Endothelial cell of umbilical vein (primary cell): ENCODE measurements around the gene TNFRSF14. TPM values are rescaled to one million over a fixed set of nuclear protein-coding genes. Genes with fewer than 3 reads are reported as not detected.

Experiments
- BruUV-seq: library from RNA; stranded (reverse); fragments of 400-500 nt; replicated peaks from 2 replicates; lab custom pipeline; 2021; lab: Mats Ljungman, UMichigan
- CTCF ChIA-PET: fragments of 300-600, 350-600 bp; sonication (Branson Sonifier 250); formaldehyde crosslinking; loops from one replicate; lab custom pipeline; 2021; ENCODE audit warnings: antibody characterized with exemption, inconsistent platforms; lab: Charles Lee
- POLR2A ChIA-PET: fragments of 300-600, 350-600 bp; sonication (Branson Sonifier 250); formaldehyde crosslinking; loops from one replicate; lab custom pipeline; 2021; ENCODE audit warnings: antibody characterized with exemption, inconsistent platforms; lab: Charles Lee
- DNase-seq: peaks from one replicate; pipeline ENCODE4 v3.0.0-alpha.2; 2011; ENCODE audit warnings: low read depth, low spot score
- FAIRE-seq: peaks from 2 replicates; lab custom pipeline; 2011; peaks lifted over from hg19 to GRCh38; lab: Jason Lieb, UNC
- H2AFZ ChIP-seq: 2 replicates; pipeline ENCODE4 v1.6.0; 2012; ENCODE audit warnings: low read depth, low read length, control low read depth, inconsistent platforms
- H3K27ac ChIP-seq: 2 replicates; pipeline ENCODE4 v1.5.1; 2011; ENCODE audit warnings: low read depth, mild to moderate bottlenecking, control low read depth, low read length, moderate library complexity; ENCODE audit not compliant: insufficient read depth
- H3K27me3 ChIP-seq, 2 experiments: 2 replicates each; pipeline versions ENCODE4 v1.6.0 to v1.6.1; 2011; ENCODE audit warnings: low read length in 2 of 2, mixed read lengths in 1 of 2; ENCODE audit not compliant: control insufficient read depth in 2 of 2, insufficient read depth in 2 of 2
- H3K36me3 ChIP-seq, 2 experiments: 2 replicates in 1 of 2; 3 replicates in 1 of 2; pipeline ENCODE4 v1.5.1; 2011; ENCODE audit warnings: low read length in 2 of 2, mild to moderate bottlenecking in 1 of 2, moderate library complexity in 1 of 2; ENCODE audit not compliant: control insufficient read depth in 2 of 2, insufficient read depth in 2 of 2; ENCODE audit errors: extremely low read depth in 1 of 2
- H3K4me1 ChIP-seq: 3 replicates; pipeline ENCODE4 v1.5.1; 2011; ENCODE audit warnings: mild to moderate bottlenecking, low read length; ENCODE audit not compliant: control insufficient read depth, insufficient read depth; ENCODE audit errors: extremely low read depth
- H3K4me2 ChIP-seq: 2 replicates; pipeline ENCODE4 v1.6.1; 2011; ENCODE audit warnings: low read length, control low read depth, mixed read lengths; ENCODE audit not compliant: insufficient read depth
- H3K4me3 ChIP-seq, 3 experiments: fragments of 200-600 bp in 1 of 3; sonication (generic), shearing (Covaris generic) in 1 of 3; replicated peaks in 1 of 3; 2 replicates each; pipeline ENCODE4 v1.5.1; 2011 to 2016; ENCODE audit warnings: control low read depth in 3 of 3, low read length in 3 of 3, mild to moderate bottlenecking in 2 of 3, inconsistent platforms in 1 of 3, low read depth in 1 of 3, moderate library complexity in 1 of 3; ENCODE audit not compliant: insufficient read depth in 1 of 3
- H3K79me2 ChIP-seq: 2 replicates; pipeline ENCODE4 v1.6.0; 2012; ENCODE audit warnings: low read length, inconsistent platforms; ENCODE audit not compliant: control insufficient read depth, insufficient read depth
- H3K9ac ChIP-seq: replicated peaks from 2 replicates; pipeline ENCODE3; 2011; ENCODE audit warnings: low read length, control low read depth; ENCODE audit not compliant: insufficient read depth; ENCODE audit errors: extremely low read depth
- H3K9me1 ChIP-seq: replicated peaks from 3 replicates; pipeline ENCODE4 v1.6.0; 2011; ENCODE audit warnings: mild to moderate bottlenecking, low read length; ENCODE audit not compliant: control insufficient read depth, insufficient read depth; ENCODE audit errors: extremely low read depth
- H3K9me3 ChIP-seq: replicated peaks from 2 replicates; pipeline ENCODE4 v1.5.1; 2012; ENCODE audit warnings: low read length, inconsistent platforms; ENCODE audit not compliant: control insufficient read depth, insufficient read depth
- H4K20me1 ChIP-seq: replicated peaks from 2 replicates; pipeline ENCODE3; 2011; ENCODE audit warnings: mild to moderate bottlenecking, low read length; ENCODE audit not compliant: control insufficient read depth, insufficient read depth; ENCODE audit errors: extremely low read depth
- EZH2 ChIP-seq: IDR thresholded peaks from 2 replicates; pipeline ENCODE4 v1.6.1; 2012; ENCODE audit warnings: borderline replicate concordance, low read depth, mild to moderate bottlenecking, moderate library complexity, low read length, inconsistent platforms; ENCODE audit not compliant: severe bottlenecking
- FOS ChIP-seq: IDR thresholded peaks from 2 replicates; pipeline ENCODE4 v1.6.1; 2011; ENCODE audit warnings: mild to moderate bottlenecking, low read length, moderate library complexity, borderline replicate concordance; ENCODE audit not compliant: insufficient read depth
- GATA2 ChIP-seq: IDR thresholded peaks from 2 replicates; pipeline ENCODE4 v1.7.0; 2011; ENCODE audit warnings: low read depth, mild to moderate bottlenecking, moderate library complexity, mixed read lengths, low read length; ENCODE audit not compliant: insufficient read length, insufficient read depth
- JUN ChIP-seq: IDR thresholded peaks from 2 replicates; pipeline ENCODE4 v1.6.1; 2011; ENCODE audit warnings: borderline replicate concordance, low read depth; ENCODE audit not compliant: insufficient read length, insufficient read depth
- MAX ChIP-seq: IDR thresholded peaks from 2 replicates; pipeline ENCODE4 v1.6.1; 2011; ENCODE audit not compliant: insufficient read depth, insufficient read length
- MYC ChIP-seq: IDR thresholded peaks from one replicate; pipeline ENCODE4 v1.6.1; 2011; ENCODE audit warnings: mild to moderate bottlenecking, low read depth, low read length
- POLR2A ChIP-seq: IDR thresholded peaks from 2 replicates; pipeline ENCODE4 v1.6.1; 2012; ENCODE audit warnings: low read depth, mild to moderate bottlenecking, control low read depth, low read length
- POLR2AphosphoS5 ChIP-seq: IDR thresholded peaks from 2 replicates; pipeline ENCODE4 v1.6.1; 2012; ENCODE audit warnings: low read depth, mild to moderate bottlenecking, control low read depth, low read length, moderate library complexity; ENCODE audit not compliant: insufficient read depth
- dilution Hi-C: fragments of 300-500 bp; cut with MboI; formaldehyde crosslinking; loops from one replicate; pipeline ENCODE4 v1.15.0; 2019; ENCODE audit warnings: low sequenced_read_pairs; ENCODE audit not compliant: extremely low pct_ligation_motif_present
- intact Hi-C: fragments of 100-400 bp; cut with micrococcal nuclease; formaldehyde crosslinking; loops from one replicate; pipeline ENCODE4 v1.10.0; 2022
- polyA plus RNA-seq, 4 experiments: library from polyadenylated mRNA; depleted of rRNA in 3 of 4; stranded (reverse) in 3 of 4; unstranded in 1 of 4; fragments of >200 nt; gene quantifications; 2 replicates each; pipeline versions ENCODE4 v1.2.1 to v1.2.3, GENCODE V29; 2011 to 2012; ENCODE audit warnings: missing spikeins in 1 of 4
- total RNA-seq: library from RNA; stranded (reverse); gene quantifications from 2 replicates; pipeline ENCODE4 v1.2.3, GENCODE V29; 2021
- TF ChIP-seq, protein P1 (sequence below), 2 donors: IDR thresholded peaks; 1 replicate in 1 of 2; 2 replicates in 1 of 2; pipeline ENCODE4 v1.5.1; 2011; ENCODE audit warnings: low read length in 2 of 2, mild to moderate bottlenecking in 2 of 2, moderate library complexity in 2 of 2, control low read depth in 1 of 2, inconsistent platforms in 1 of 2, low read depth in 1 of 2; ENCODE audit not compliant: insufficient read depth in 1 of 2; ENCODE audit errors: extremely low read depth in 1 of 2

TNFRSF14 gene
- total and polyA plus RNA-seq, 2 donors (not counting 3 experiments of a cell fraction or from before 2014, with no cell fraction given): 40.9 to 49.4 TPM

- intact Hi-C loops: no loop called here
- Histone ChIP-seq H3K79me2 (peaks cover 5% of the 10 kb centered on the region), H3K36me3 (no peaks in the 10 kb centered on the region), H3K27me3 (no peaks in the 10 kb centered on the region), H4K20me1 (no peaks in the 10 kb centered on the region), H2AFZ (no peak overlapping the region), H3K4me3 (no peak overlapping the region), H3K4me2 (no peak overlapping the region), H3K9me1 (no peaks in the 10 kb centered on the region), H3K9ac (no peak overlapping the region), H3K9me3 (no peaks in the 10 kb centered on the region), H3K27ac (no peak overlapping the region), H3K4me1 (peaks cover 28% of the 10 kb centered on the region)
- FAIRE-seq: no peak
- CTCF ChIA-PET: interaction anchor here (0.8 to 1.5 kb wide), 2 partner anchors 22 to 36 kb away, joined by 3 read pairs; no protein-coding TSS in a partner anchor
- POLR2A ChIA-PET: no interaction called here
- TF ChIP-seq EZH2 (no peak), POLR2A (no peak), GATA2 (no peak), MAX (no peak), MYC (no peak), FOS (no peak), POLR2AphosphoS5 (no peak), JUN (no peak)
- TF ChIP-seq, protein P1, sequence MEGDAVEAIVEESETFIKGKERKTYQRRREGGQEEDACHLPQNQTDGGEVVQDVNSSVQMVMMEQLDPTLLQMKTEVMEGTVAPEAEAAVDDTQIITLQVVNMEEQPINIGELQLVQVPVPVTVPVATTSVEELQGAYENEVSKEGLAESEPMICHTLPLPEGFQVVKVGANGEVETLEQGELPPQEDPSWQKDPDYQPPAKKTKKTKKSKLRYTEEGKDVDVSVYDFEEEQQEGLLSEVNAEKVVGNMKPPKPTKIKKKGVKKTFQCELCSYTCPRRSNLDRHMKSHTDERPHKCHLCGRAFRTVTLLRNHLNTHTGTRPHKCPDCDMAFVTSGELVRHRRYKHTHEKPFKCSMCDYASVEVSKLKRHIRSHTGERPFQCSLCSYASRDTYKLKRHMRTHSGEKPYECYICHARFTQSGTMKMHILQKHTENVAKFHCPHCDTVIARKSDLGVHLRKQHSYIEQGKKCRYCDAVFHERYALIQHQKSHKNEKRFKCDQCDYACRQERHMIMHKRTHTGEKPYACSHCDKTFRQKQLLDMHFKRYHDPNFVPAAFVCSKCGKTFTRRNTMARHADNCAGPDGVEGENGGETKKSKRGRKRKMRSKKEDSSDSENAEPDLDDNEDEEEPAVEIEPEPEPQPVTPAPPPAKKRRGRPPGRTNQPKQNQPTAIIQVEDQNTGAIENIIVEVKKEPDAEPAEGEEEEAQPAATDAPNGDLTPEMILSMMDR (IDR thresholded peaks at IDR 0.05; ENCODE audit: extremely low read depth in 1 of 2, insufficient read depth in 1 of 2, low read depth in 1 of 2, low read length in 2 of 2): no peak
- DNase-seq: no peak
- no TSS peak for BruUV-seq
- dilution Hi-C loops: no loop called here
Measured at GRCh38 chr1:2583331-2583791, 27.2 kb downstream of the TNFRSF14 start.
